Spleen (tissue), 11 donors: ENCODE results near the gene EPHB1. TPM values are rescaled to one million over a fixed set of nuclear protein-coding genes. Genes with fewer than 3 reads are reported as not detected.

Experiments
- DNase-seq: peaks from one replicate; pipeline ENCODE4 v3.0.0-alpha.2; 2020
- H3K27ac ChIP-seq, 8 donors: fragments of 200-600 bp; sonication (generic) in 7 of 8; 1 replicate in 4 of 8; 2 replicates in 4 of 8; pipeline versions ENCODE4 v1.5.0 to v1.8.0; 2016 to 2021; ENCODE audit warnings: inconsistent platforms in 4 of 8, mild to moderate bottlenecking in 4 of 8, moderate library complexity in 1 of 8
- H3K27me3 ChIP-seq, 7 donors: fragments of 200-600 bp; sonication (generic) in 6 of 7; replicated peaks in 1 of 7; 1 replicate in 4 of 7; 2 replicates in 3 of 7; pipeline versions ENCODE4 v1.5.0 to v1.8.0; 2016 to 2021; ENCODE audit warnings: inconsistent platforms in 3 of 7, mild to moderate bottlenecking in 1 of 7
- H3K36me3 ChIP-seq, 6 donors: fragments of 200-600 bp; sonication (generic) in 5 of 6; 1 replicate in 4 of 6; 2 replicates in 2 of 6; pipeline versions ENCODE4 v1.5.0 to v1.8.0; 2016 to 2021; ENCODE audit warnings: inconsistent platforms in 2 of 6
- H3K4me1 ChIP-seq, 6 donors: fragments of 200-600 bp; sonication (generic) in 5 of 6; 1 replicate in 3 of 6; 2 replicates in 3 of 6; pipeline versions ENCODE4 v1.5.0 to v1.8.0; 2016 to 2021; ENCODE audit warnings: inconsistent platforms in 3 of 6
- H3K4me3 ChIP-seq, 8 donors: fragments of 200-600 bp; sonication (generic) in 7 of 8; 1 replicate in 4 of 8; 2 replicates in 4 of 8; pipeline versions ENCODE4 v1.5.0 to v1.8.0; 2016 to 2021; ENCODE audit warnings: inconsistent platforms in 4 of 8, mild to moderate bottlenecking in 4 of 8, moderate library complexity in 2 of 8
- H3K9me3 ChIP-seq, 8 donors: fragments of 200-600 bp; sonication (generic) in 7 of 8; 1 replicate in 4 of 8; 2 replicates in 4 of 8; pipeline versions ENCODE4 v1.5.0 to v1.8.0; 2016 to 2021; ENCODE audit warnings: inconsistent platforms in 4 of 8
- CTCF ChIP-seq, 11 experiments: fragments of 200-600 bp in 7 of 11; fragments of 450-650 bp in 4 of 11; sonication (generic) in 4 of 11; IDR thresholded peaks in 8 of 11; conservative IDR thresholded peaks in 3 of 11; 1 replicate in 7 of 11; 2 replicates in 4 of 11; pipeline versions ENCODE4 v1.4.0 to v1.8.0; 2016 to 2021; ENCODE audit warnings: antibody characterized with exemption in 11 of 11, inconsistent platforms in 4 of 11, mild to moderate bottlenecking in 1 of 11
- POLR2A ChIP-seq, 3 donors: fragments of 450-650 bp; IDR thresholded peaks; one replicate each; pipeline ENCODE4 v1.5.1; 2017; ENCODE audit warnings: antibody characterized with exemption in 3 of 3, mild to moderate bottlenecking in 1 of 3
- POLR2AphosphoS5 ChIP-seq, 3 donors: sonication (generic); formaldehyde crosslinking; IDR thresholded peaks; one replicate each; pipeline ENCODE4 v1.5.1; 2017; ENCODE audit warnings: antibody characterized with exemption in 3 of 3
- WGBS, 5 donors: extraction: QIAGEN DNeasy Blood & Tissue Kit in 3 of 5; methylation state at CpG; one replicate each; pipeline versions ENCODE4 v1.1.5 to v1.1.7; 2013 to 2018; 5-methylcytosine and 5-hydroxymethylcytosine counted together
- intact Hi-C: fragments of 100-400 bp; cut with DNase I; formaldehyde crosslinking; loops from one replicate; pipeline ENCODE4 v1.15.0; 2023; ENCODE audit warnings: low total_unique reads
- polyA plus RNA-seq, 3 donors: library from polyadenylated mRNA; stranded (reverse); fragments of 200-250 nt; gene quantifications; one replicate each; pipeline ENCODE4 v1.2.1, GENCODE V29; 2013
- total RNA-seq, 7 donors: library from RNA; depleted of rRNA in 3 of 7; stranded (reverse); fragments of >200 nt in 3 of 7; fragmentation: NEBNext Ultra II Directional in 4 of 7; extraction: Animal tissue kit (Norgen Biotek cat#: 25700) in 4 of 7; gene quantifications; one replicate each; pipeline versions ENCODE4 v1.1.0 to v1.2.1, GENCODE V29; 2016 to 2021
- donor health status: healthy with polysubstance abuse.
- donor health status: DM: no; HTN: no; CAD: no; lungs with moderate emphysema.
- donor health status: DM: no; HTN: no; CAD: no.
- donor health status: Bipolar disorder and iron deficiency.
- donor health status: healthy.
- donor health status: DM: no; HTN: no; CAD: no.
- donor health status: DM: yes; HTN: yes; CAD: no.

The EPHB1 gene
- total and polyA plus RNA-seq, 10 donors = 0.20 to 14.0 (median 3.0) TPM

- H3K9me3 ChIP-seq = peaks cover 0 to 3% (median 0%) of the 10 kb centered on the region in 8 donors
- H3K27me3 ChIP-seq = no peaks in the 10 kb centered on the region
- no peak for DNase-seq
- no peaks in the 10 kb centered on the region for H3K4me1 ChIP-seq
- H3K36me3 ChIP-seq = no peaks in the 10 kb centered on the region
- intact Hi-C loops = no loop called here
- H3K4me3 ChIP-seq = no peak overlapping the region
- 70 to 83% (median 75%) methylated on average over 10 of the region's 10 CpGs for WGBS, 5 donors
- TF ChIP-seq POLR2A (IDR thresholded peaks at IDR 0.05) (no peak), CTCF (IDR thresholded peaks at IDR 0.05 in 8 of 11, conservative IDR thresholded peaks at IDR 0.05 in 3 of 11) (no peak), POLR2AphosphoS5 (IDR thresholded peaks at IDR 0.05) (no peak)
- H3K27ac ChIP-seq = no peak overlapping the region
These were observed 476.3 kb downstream of the EPHB1 start for GRCh38 chr3:135271177-135272025.

GRCh38 chr3:135272026-135272669 lies 477.1 kb downstream of the EPHB1 start:
- H3K36me3 ChIP-seq = no peaks in the 10 kb centered on the region
- WGBS, 5 donors = 46 to 57% (median 53%) methylated on average over 7 of the region's 7 CpGs
- intact Hi-C loops = no loop called here
- peaks cover 0 to 4% (median 0%) of the 10 kb centered on the region in 8 donors for H3K9me3 ChIP-seq
- DNase-seq = no peak
- no peak for TF ChIP-seq POLR2A (IDR thresholded peaks at IDR 0.05)
- no peak for TF ChIP-seq POLR2AphosphoS5 (IDR thresholded peaks at IDR 0.05)
- no peak for TF ChIP-seq CTCF (IDR thresholded peaks at IDR 0.05 in 8 of 11, conservative IDR thresholded peaks at IDR 0.05 in 3 of 11)
- H3K27me3 ChIP-seq = no peaks in the 10 kb centered on the region
- H3K4me1 ChIP-seq = no peaks in the 10 kb centered on the region
- H3K27ac ChIP-seq = no peak overlapping the region
- H3K4me3 ChIP-seq = no peak overlapping the region

- intact Hi-C loops = no loop called here
- no peaks in the 10 kb centered on the region for H3K36me3 ChIP-seq
- no peak overlapping the region for H3K4me3 ChIP-seq
- H3K27me3 ChIP-seq = no peaks in the 10 kb centered on the region
- 75 to 86% (median 81%) methylated on average over 1 of the region's 1 CpG for WGBS, 5 donors
- DNase-seq = no peak
- TF ChIP-seq POLR2AphosphoS5 (IDR thresholded peaks at IDR 0.05) = no peak
- TF ChIP-seq CTCF (IDR thresholded peaks at IDR 0.05 in 8 of 11, conservative IDR thresholded peaks at IDR 0.05 in 3 of 11) = no peak
- TF ChIP-seq POLR2A (IDR thresholded peaks at IDR 0.05) = no peak
- H3K4me1 ChIP-seq = no peaks in the 10 kb centered on the region
- H3K9me3 ChIP-seq = peaks cover 0 to 19% (median 12%) of the 10 kb centered on the region in 8 donors
- H3K27ac ChIP-seq = no peak overlapping the region
These were observed 497.1 kb downstream of the EPHB1 start for GRCh38 chr3:135292162-135292561.

GRCh38 chr3:135301670-135302069 lies 506.6 kb downstream of the EPHB1 start:
- intact Hi-C loops = no loop called here
- Histone ChIP-seq H3K9me3 (peaks cover 0 to 14% (median 2%) of the 10 kb centered on the region in 8 donors), H3K27me3 (no peaks in the 10 kb centered on the region), H3K27ac (no peak overlapping the region), H3K4me1 (no peaks in the 10 kb centered on the region), H3K36me3 (no peaks in the 10 kb centered on the region), H3K4me3 (no peak overlapping the region)
- TF ChIP-seq POLR2A (IDR thresholded peaks at IDR 0.05) (no peak), POLR2AphosphoS5 (IDR thresholded peaks at IDR 0.05) (no peak), CTCF (IDR thresholded peaks at IDR 0.05 in 8 of 11, conservative IDR thresholded peaks at IDR 0.05 in 3 of 11) (no peak)
- no peak for DNase-seq
- 85 to 93% (median 89%) methylated on average over 2 of the region's 2 CpGs for WGBS, 5 donors
